ENCODE measurements around the gene RFNG.

GRCh38 chr17:82024859-82025258 is 26.8 kb downstream of the RFNG start:
- TF ChIP-seq CTCF (IDR thresholded peaks at IDR 0.05 in 2 of 3, conservative IDR thresholded peaks at IDR 0.05 in 1 of 3; ENCODE audit: borderline replicate concordance in 1 of 3, insufficient read depth in 1 of 3, low read depth in 2 of 3, low read length in 2 of 3), result no peak
- TF ChIP-seq CEBPB (IDR thresholded peaks at IDR 0.05; ENCODE audit: low read depth), result no peak
- TF ChIP-seq POLR2A (IDR thresholded peaks at IDR 0.05; ENCODE audit: borderline replicate concordance, extremely low read depth, insufficient read depth, insufficient read length), result no peak
- no peak for TF ChIP-seq POLR2AphosphoS5 (IDR thresholded peaks at IDR 0.05; ENCODE audit: low read depth, low read length)
- TF ChIP-seq ZNF274 (IDR thresholded peaks at IDR 0.05; ENCODE audit: low read depth, low read length), result no peak
- TF ChIP-seq YY1 (IDR thresholded peaks at IDR 0.05; ENCODE audit: extremely low read depth, insufficient replicate concordance, low read depth, low read length), result no peak
- TF ChIP-seq MAX (IDR thresholded peaks at IDR 0.05), result no peak
- no peak for TF ChIP-seq FOSL1 (IDR thresholded peaks at IDR 0.05; ENCODE audit: low read depth)
